Ramos (cell line): ENCODE measurements around the gene TOM1L1.

Experiments used
- in situ Hi-C: fragments of 300-500 bp; cut with MboI; formaldehyde crosslinking; loops from one replicate; pipeline ENCODE4 v1.14.3; 2022; ENCODE audit warnings: low sequenced_read_pairs; ENCODE audit not compliant: unreplicated experiment

The TOM1L1 gene

DNA sequence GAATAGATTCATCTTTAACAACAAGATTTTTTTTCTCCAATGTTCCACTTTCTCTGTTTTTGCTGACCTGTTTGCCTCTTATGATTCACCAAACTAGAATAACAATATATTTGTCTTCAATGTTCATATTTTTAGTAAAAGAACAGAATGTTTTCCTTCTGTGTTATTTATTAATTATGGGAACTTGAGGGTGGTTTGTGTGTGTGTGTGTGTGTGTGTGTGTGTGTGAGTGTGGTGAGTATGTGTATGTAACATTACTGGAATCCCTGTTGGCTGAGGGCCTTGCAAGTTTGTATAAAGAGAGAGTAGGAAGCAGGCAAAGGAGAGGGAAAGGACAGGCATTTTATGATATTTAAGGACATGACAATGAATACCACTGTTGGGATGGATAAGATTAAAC is 81.7 kb downstream of the TOM1L1 start:
- in situ Hi-C loops, result no loop called here

DNA sequence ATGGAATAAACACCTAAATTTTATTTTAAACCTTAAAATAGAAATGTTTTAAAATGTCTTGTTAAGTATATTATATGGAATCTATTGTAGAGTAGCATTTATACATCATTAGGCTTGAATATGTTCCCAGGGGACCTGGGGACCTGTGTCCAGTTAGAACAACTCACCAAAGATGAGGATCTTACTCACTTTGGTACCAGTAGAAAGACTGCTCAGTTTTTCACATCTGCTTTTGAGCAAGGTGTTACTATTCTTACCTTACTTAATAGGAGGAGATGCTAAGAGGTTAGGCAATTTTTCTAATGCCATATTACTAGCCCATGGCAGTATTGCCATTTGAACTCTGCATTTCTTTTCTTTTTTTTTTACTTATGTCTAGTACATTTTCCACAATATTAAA is 82.6 kb downstream of the TOM1L1 start:
- in situ Hi-C loops, result no loop called here

GRCh38 chr17:54985476-54985875 is 84.8 kb downstream of the TOM1L1 start:
- in situ Hi-C loops, result no loop called here

- in situ Hi-C loops, result loop anchor here (10.0 kb wide), 2 partner anchors 305 to 525 kb away; partner anchors contain the start of gene SMIM36
Measured at GRCh38 chr17:54990118-54990517, 89.5 kb downstream of the TOM1L1 start.

DNA sequence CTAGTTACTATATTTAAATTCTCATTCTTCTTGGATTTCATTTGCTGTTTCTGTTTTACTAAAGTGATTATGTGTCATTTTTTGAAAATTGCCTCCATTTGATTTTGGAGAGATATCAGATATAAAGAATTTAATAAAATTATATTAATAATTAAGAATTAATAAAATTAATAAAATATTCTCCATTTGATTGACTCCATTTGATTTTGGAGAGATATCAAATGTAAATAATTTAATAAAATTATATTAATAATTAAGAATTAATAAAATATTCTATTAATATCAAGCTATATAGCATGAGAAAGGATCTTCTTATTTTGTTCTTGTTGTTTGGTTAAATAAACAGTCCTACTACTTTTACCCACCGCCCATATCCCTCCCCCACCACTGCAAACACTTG is 90.9 kb downstream of the TOM1L1 start:
- in situ Hi-C loops, result loop anchor here (10.0 kb wide), 2 partner anchors 303 to 523 kb away; partner anchors contain the start of gene SMIM36

DNA sequence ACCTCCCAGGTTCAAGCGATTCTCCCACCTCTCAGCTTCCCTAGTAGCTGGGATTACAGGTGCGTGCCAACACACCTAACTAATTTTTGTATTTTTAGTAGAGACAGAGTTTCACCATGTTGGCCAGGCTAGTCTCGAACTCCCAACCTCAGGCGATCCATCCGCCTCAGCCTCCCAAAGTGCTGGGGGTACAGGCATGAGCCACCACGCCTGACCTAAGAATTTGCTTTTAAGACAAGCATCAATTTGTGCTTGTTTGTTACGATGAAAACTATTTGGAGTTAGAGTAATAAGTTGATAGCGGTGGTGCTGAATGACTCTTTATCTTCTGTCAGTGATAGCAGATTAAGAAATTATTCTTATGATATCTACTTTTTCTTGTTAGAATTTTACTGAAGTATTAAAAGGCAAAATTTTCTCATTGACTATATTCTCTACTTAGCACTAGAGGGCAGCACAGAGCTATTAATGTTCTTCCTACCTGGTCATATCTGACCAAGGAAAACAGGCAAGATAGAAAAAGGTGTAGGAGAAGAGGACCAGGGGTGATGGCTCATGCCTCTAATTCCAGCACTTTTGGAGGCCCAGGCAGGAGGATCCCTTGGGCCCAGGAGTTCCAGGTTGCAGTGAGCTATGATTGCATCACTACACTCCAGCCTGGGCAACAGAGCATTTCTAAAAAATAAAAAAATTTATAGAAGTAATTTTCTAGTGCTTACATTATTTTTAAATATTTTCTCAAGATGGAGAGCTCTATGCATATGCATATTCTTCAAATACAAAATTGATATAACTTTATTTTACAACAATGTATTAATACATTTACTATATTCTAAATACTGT is 92.4 kb downstream of the TOM1L1 start:
- in situ Hi-C loops, result loop anchor here (10.0 kb wide), 2 partner anchors 302 to 522 kb away; partner anchors contain the start of gene SMIM36

DNA sequence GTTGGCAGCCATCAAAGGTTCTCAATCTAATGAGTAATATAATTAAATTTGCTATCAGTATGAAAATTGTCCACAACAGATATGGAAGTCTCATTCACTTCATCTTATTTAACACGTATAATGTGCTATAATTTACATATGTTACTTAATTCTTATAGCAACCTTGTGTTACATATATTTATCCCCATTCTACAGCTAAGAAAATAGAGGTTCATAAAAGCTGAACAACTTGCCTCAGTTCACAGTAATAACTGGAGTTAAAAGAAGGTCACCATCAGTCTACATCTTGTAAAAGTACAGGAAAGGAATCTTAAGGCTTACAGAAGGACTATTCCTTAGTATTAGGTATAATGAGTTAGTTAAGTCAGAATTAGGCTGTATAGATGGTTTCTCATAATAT is 95.8 kb downstream of the TOM1L1 start:
- in situ Hi-C loops, result loop anchor here (10.0 kb wide), 2 partner anchors 298 to 518 kb away; partner anchors contain the start of gene SMIM36

- in situ Hi-C loops, result no loop called here
Measured at GRCh38 chr17:55002458-55002857, 101.8 kb downstream of the TOM1L1 start.

DNA sequence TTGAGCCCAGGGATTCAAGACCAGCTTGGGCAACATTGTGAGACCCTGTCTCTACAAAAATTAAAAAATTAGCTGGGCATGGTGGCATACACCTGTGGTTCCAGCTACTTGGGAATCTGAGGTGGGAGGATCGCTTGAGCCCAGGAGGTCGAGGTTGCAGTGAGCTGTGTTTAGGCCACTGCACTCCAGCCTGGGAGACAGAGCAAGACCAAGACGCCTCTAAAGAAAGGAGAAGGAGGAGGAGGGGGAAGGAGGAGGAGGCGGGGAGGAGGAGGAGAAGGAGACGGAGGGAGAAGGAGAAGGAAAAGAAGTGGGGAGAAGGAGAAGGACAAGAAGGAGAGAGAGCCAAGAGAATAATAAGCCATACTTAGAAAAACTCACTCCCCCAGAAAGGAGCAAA is 103.8 kb downstream of the TOM1L1 start:
- in situ Hi-C loops, result no loop called here

GRCh38 chr17:55005520-55005919 is 104.9 kb downstream of the TOM1L1 start:
- in situ Hi-C loops, result no loop called here
